ENCODE results near the gene GPC6.

GRCh38 chr13:94298346-94298745 lies 1071.7 kb downstream of the GPC6 start:
- TF ChIP-seq YY1 (IDR thresholded peaks at IDR 0.05; ENCODE audit: extremely low read depth, insufficient replicate concordance, low read depth, low read length) (no peak), ELF1 (IDR thresholded peaks at IDR 0.05; ENCODE audit: borderline replicate concordance, low read depth) (no peak), MAX (IDR thresholded peaks at IDR 0.05) (no peak), POLR2AphosphoS5 (IDR thresholded peaks at IDR 0.05; ENCODE audit: low read depth, low read length) (no peak), POLR2A (IDR thresholded peaks at IDR 0.05; ENCODE audit: borderline replicate concordance, extremely low read depth, insufficient read depth, insufficient read length) (no peak), SP1 (IDR thresholded peaks at IDR 0.05; ENCODE audit: low read depth) (no peak), EZH2 (IDR thresholded peaks at IDR 0.05) (no peak)
- TF ChIP-seq, protein P1, sequence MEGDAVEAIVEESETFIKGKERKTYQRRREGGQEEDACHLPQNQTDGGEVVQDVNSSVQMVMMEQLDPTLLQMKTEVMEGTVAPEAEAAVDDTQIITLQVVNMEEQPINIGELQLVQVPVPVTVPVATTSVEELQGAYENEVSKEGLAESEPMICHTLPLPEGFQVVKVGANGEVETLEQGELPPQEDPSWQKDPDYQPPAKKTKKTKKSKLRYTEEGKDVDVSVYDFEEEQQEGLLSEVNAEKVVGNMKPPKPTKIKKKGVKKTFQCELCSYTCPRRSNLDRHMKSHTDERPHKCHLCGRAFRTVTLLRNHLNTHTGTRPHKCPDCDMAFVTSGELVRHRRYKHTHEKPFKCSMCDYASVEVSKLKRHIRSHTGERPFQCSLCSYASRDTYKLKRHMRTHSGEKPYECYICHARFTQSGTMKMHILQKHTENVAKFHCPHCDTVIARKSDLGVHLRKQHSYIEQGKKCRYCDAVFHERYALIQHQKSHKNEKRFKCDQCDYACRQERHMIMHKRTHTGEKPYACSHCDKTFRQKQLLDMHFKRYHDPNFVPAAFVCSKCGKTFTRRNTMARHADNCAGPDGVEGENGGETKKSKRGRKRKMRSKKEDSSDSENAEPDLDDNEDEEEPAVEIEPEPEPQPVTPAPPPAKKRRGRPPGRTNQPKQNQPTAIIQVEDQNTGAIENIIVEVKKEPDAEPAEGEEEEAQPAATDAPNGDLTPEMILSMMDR (IDR thresholded peaks at IDR 0.05 in 2 of 3, conservative IDR thresholded peaks at IDR 0.05 in 1 of 3; ENCODE audit: borderline replicate concordance in 1 of 3, insufficient read depth in 1 of 3, low read depth in 2 of 3, low read length in 2 of 3): no peak
